ENCODE results near the gene EFNA1. TPM values are rescaled to one million over a fixed set of nuclear protein-coding genes. Genes with fewer than 3 reads are reported as not detected.

The EFNA1 gene
- total and polyA plus RNA-seq, 2 of the 4 experiments (the other 2 are of a cell fraction), result 0.90 to 1.6 TPM

DNA sequence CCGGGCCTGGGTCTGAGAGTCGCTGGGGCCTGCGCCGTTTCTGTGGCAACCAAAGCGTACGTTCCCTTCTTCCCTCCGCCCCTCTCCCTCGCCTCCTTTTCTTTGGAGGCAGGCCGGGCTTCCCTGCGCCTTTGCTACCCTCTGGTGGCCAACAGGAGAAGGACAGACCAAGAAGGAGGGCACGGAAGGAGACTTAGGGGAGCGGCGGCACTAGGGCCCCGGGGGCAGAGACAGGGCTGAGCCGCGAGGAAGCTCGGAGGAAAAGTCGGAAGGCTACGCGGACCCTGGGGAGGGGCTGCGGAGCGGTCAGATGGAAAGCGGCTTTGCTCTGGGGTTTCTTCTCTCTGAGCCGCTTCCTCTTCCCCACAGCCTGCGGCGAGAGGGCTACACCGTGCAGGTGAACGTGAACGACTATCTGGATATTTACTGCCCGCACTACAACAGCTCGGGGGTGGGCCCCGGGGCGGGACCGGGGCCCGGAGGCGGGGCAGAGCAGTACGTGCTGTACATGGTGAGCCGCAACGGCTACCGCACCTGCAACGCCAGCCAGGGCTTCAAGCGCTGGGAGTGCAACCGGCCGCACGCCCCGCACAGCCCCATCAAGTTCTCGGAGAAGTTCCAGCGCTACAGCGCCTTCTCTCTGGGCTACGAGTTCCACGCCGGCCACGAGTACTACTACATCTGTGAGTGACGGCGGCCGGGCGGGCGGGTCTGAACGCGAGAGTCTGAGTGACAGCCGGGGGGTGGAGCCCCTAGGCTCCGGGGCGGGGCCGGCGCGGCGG, 42.8 kb upstream of the EFNA1 start:
- Histone ChIP-seq H3K36me3 (ENCODE audit: control insufficient read depth, insufficient read depth, low read length) (no peaks in the 10 kb centered on the region), H2BK120ac (ENCODE audit: low read depth, low read length) (no peak overlapping the region), H3K4ac (ENCODE audit: low read depth, low read length) (no peak overlapping the region; the same call in 1 of the 2 replicates), H3K9ac (ENCODE audit: low read depth, low read length) (peak overlapping the region; percentile 64), H2BK5ac (ENCODE audit: low read depth, low read length, poor library complexity, severe bottlenecking) (peak overlapping the region; percentile 40), H3K9me1 (ENCODE audit: insufficient read depth, low read length) (peaks cover 5% of the 10 kb centered on the region), H3K4me1 (ENCODE audit: control insufficient read depth, insufficient read depth, low read length) (peaks cover 5% of the 10 kb centered on the region; the same call in 1 of the 2 replicates), H4K20me1 (ENCODE audit: insufficient read depth, low read length) (peaks cover 6% of the 10 kb centered on the region), H3K23ac (ENCODE audit: low read depth, low read length) (no peak overlapping the region), H3K56ac (ENCODE audit: extremely low read depth, insufficient read depth, low read length) (no peak overlapping the region), H3K27me3 (ENCODE audit: control insufficient read depth, insufficient read depth, low read length) (peaks cover 43% of the 10 kb centered on the region), H2BK20ac (ENCODE audit: low read depth, low read length) (no peak overlapping the region), H4K8ac (ENCODE audit: low read depth in 2 of 2, low read length in 2 of 2) (peak overlapping the region; percentile 36 to 61; a peak in 2 of 4 replicates), H4K91ac (ENCODE audit: insufficient read depth, low read depth, low read length) (peak overlapping the region; percentile 45; the same call in 1 of the 2 replicates), H2AK5ac (ENCODE audit: low read depth, low read length) (no peak overlapping the region), H2BK15ac (ENCODE audit: low read depth, low read length) (peak overlapping the region; percentile 41; the same call in 2 of the 3 replicates), H2AFZ (replicated peaks; ENCODE audit: low read length, poor library complexity) (peak overlapping the region; percentile 99), H3K14ac (replicated peaks; ENCODE audit: low read depth, low read length) (no peak overlapping the region), H3K79me1 (ENCODE audit: low read depth in 1 of 2, low read length in 2 of 2) (no peaks in the 10 kb centered on the region; a peak in 1 of 4 replicates), H3K4me3 (ENCODE audit: insufficient read depth, low read depth, low read length) (peak overlapping the region; percentile 76), H4K5ac (ENCODE audit: low read depth, low read length) (no peak overlapping the region; the same call in 1 of the 2 replicates), H3K18ac (ENCODE audit: low read depth, low read length) (peak overlapping the region; percentile 35; the same call in 1 of the 2 replicates), H3K9me3 (ENCODE audit: control insufficient read depth, insufficient read depth, low read length) (no peaks in the 10 kb centered on the region), H2AK9ac (replicated peaks; ENCODE audit: low read depth, low read length, poor library complexity) (peak overlapping the region; percentile 2), H3K27ac (ENCODE audit: insufficient read depth, low read length) (peak overlapping the region; percentile 60), H3K4me2 (ENCODE audit: low read depth, low read length) (peak overlapping the region; percentile 79)
- TF ChIP-seq SMC3 (IDR thresholded peaks at IDR 0.05; ENCODE audit: low read depth, low read length), result peak; percentile 92
- TF ChIP-seq CHD1 (IDR thresholded peaks at IDR 0.05; ENCODE audit: low read depth, low read length), result no peak
- peak; percentile 68 for TF ChIP-seq RCOR1 (IDR thresholded peaks at IDR 0.05; ENCODE audit: insufficient replicate concordance, low read length)
- TF ChIP-seq NFE2L2 (IDR thresholded peaks at IDR 0.05; ENCODE audit: low read depth, low read length), result no peak
- TF ChIP-seq, protein P1, sequence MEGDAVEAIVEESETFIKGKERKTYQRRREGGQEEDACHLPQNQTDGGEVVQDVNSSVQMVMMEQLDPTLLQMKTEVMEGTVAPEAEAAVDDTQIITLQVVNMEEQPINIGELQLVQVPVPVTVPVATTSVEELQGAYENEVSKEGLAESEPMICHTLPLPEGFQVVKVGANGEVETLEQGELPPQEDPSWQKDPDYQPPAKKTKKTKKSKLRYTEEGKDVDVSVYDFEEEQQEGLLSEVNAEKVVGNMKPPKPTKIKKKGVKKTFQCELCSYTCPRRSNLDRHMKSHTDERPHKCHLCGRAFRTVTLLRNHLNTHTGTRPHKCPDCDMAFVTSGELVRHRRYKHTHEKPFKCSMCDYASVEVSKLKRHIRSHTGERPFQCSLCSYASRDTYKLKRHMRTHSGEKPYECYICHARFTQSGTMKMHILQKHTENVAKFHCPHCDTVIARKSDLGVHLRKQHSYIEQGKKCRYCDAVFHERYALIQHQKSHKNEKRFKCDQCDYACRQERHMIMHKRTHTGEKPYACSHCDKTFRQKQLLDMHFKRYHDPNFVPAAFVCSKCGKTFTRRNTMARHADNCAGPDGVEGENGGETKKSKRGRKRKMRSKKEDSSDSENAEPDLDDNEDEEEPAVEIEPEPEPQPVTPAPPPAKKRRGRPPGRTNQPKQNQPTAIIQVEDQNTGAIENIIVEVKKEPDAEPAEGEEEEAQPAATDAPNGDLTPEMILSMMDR (conservative IDR thresholded peaks at IDR 0.05; ENCODE audit: low read depth, low read length), result peak; percentile 99
- TF ChIP-seq MXI1 (IDR thresholded peaks at IDR 0.05; ENCODE audit: borderline replicate concordance, low read depth, low read length), result peak; percentile 80
- peak; percentile 95 for TF ChIP-seq MAZ (IDR thresholded peaks at IDR 0.05; ENCODE audit: borderline replicate concordance, low read depth, low read length)
- TF ChIP-seq RAD21 (IDR thresholded peaks at IDR 0.05; ENCODE audit: low read length), result peak; percentile 97
- intact Hi-C loops (cut with micrococcal nuclease) (loop anchor here (1.0 to 10.0 kb wide), 4 partner anchors 22 to 610 kb away; partner anchors contain the start of genes EFNA4 and PYGO2), in situ Hi-C loops (cut with MboI; ENCODE audit: low sequenced_read_pairs) (no loop called here), dilution Hi-C loops (cut with HindIII; ENCODE audit: low sequenced_read_pairs, unreplicated experiment) (no loop called here)
- WGBS, 2 experiments (ENCODE audit: extremely low coverage in 2 of 2, insufficient read length in 1 of 2), result 1% methylated on average over 43 of the region's 67 CpGs; no CpG with 5 or more reads in 1 of the 2 experiments
- POLR2A ChIA-PET (ENCODE audit: unreplicated experiment), result no interaction called here
- ATAC-seq (ENCODE audit: low read depth) (peak; percentile 87), DNase-seq (peak; percentile 91)
- CTCF ChIA-PET, result interaction anchor here (0.5 to 1.7 kb wide), 20 partner anchors 15 to 856 kb away, joined by 3 to 9 read pairs (median 4); partner anchors contain the start of genes ADAM15, KRTCAP2, PMVK and PYGO2
- BruUV-seq (replicated peaks), result no TSS peak
